Body of pancreas (tissue), 4 donors: ENCODE measurements around the gene SPO11. TPM values are rescaled to one million over a fixed set of nuclear protein-coding genes. Genes with fewer than 3 reads are reported as not detected.

Experiments
- ATAC-seq: fragments of 150-250 bp; one replicate; pipeline ENCODE4 v1.9.1; 2016
- DNase-seq, 4 donors: peaks; one replicate each; pipeline ENCODE4 v3.0.0-alpha.2; 2019
- H3K27ac ChIP-seq, 4 donors: fragments of 200-600 bp; sonication (generic); 1 replicate in 3 of 4; 2 replicates in 1 of 4; pipeline versions ENCODE4 v1.5.1 to v1.6.1; 2016 to 2019; ENCODE audit warnings: mild to moderate bottlenecking in 1 of 4, mixed read lengths in 1 of 4, moderate library complexity in 1 of 4
- H3K27me3 ChIP-seq, 2 donors: fragments of 200-600 bp; sonication (generic); one replicate each; pipeline ENCODE4 v1.6.0; 2016; ENCODE audit warnings: mild to moderate bottlenecking in 1 of 2
- H3K36me3 ChIP-seq, 2 donors: fragments of 200-600 bp; sonication (generic); replicated peaks in 1 of 2; 2 replicates each; pipeline ENCODE4 v1.5.1; 2016; ENCODE audit warnings: low read depth in 2 of 2; ENCODE audit not compliant: insufficient read depth in 1 of 2
- H3K4me1 ChIP-seq: fragments of 200-600 bp; sonication (generic); one replicate; pipeline ENCODE4 v1.6.0; 2016
- H3K4me3 ChIP-seq, 2 donors: fragments of 200-600 bp; sonication (generic); 1 replicate in 1 of 2; 2 replicates in 1 of 2; pipeline ENCODE4 v1.5.1; 2016 to 2019
- H3K9me3 ChIP-seq, 3 donors: fragments of 200-600 bp; sonication (generic); 1 replicate in 2 of 3; 2 replicates in 1 of 3; pipeline ENCODE4 v1.5.1; 2016
- POLR2A ChIP-seq, 3 donors: fragments of 450-650 bp; IDR thresholded peaks; one replicate each; pipeline ENCODE4 v1.6.1; 2016; ENCODE audit warnings: antibody characterized with exemption in 3 of 3, mild to moderate bottlenecking in 2 of 3
- WGBS, 2 donors: methylation state at CpG; one replicate each; pipeline ENCODE4 v1.1.5; 2017; 5-methylcytosine and 5-hydroxymethylcytosine counted together
- intact Hi-C: fragments of 100-400 bp; cut with DNase I; formaldehyde crosslinking; loops from one replicate; pipeline ENCODE4 v1.15.1; 2023
- total RNA-seq, 2 donors: library from RNA; depleted of rRNA; stranded (reverse); fragments of >200 nt; gene quantifications; one replicate each; pipeline ENCODE4 v1.1.0, GENCODE V29; 2016
- TF ChIP-seq, protein P1 (sequence below), 7 experiments: fragments of 450-650 bp in 4 of 7; fragments of 200-600 bp in 3 of 7; sonication (generic) in 3 of 7; IDR thresholded peaks; one replicate each; pipeline ENCODE4 v1.5.1; 2016 to 2019; ENCODE audit warnings: antibody characterized with exemption in 7 of 7

The SPO11 gene
- not detected for total RNA-seq

DNA sequence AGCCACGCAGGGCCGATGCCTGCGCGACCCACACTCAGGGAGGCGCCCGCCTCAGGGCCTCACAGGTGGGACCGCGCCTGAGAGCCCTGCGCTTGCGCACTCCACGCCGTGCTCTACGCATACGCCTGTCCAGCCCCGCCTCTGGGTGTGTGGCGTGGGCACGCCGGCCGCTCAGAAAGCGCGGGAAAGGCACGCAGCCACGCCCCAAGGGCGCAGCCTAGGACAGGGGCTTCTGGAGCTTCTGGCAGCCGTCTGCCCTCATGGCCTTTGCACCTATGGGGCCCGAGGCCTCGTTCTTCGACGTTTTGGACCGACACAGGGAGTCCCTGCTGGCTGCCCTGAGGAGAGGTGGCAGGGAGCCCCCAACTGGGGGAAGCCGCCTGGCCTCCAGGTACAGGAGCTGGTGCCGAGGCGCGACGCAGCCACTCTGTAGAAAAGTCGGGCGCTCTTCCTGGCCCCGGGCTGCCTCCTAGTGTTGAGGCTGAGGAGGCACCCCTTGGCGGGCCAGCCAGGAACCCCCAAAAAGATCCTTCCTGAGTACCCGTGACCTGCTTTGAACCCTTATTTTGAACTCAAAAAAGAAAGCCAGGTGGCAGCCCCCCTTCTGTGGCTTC is at the start of gene SPO11:
TSS of gene SPO11 (plus strand) at position 196 of the 614 bp plus-strand sequence. CDS start at position 261, 65 bp downstream.
- Histone ChIP-seq H3K36me3 (no peaks in the 10 kb centered on the region), H3K4me3 (no peak within 1 kb of the TSS), H3K27ac (no peak within 1 kb of the TSS), H3K9me3 (no peaks in the 10 kb centered on the region), H3K4me1 (no peaks in the 10 kb centered on the region), H3K27me3 (peaks cover 0 to 2% of the 10 kb centered on the region in 2 donors)
- ATAC-seq = no peak
- intact Hi-C loops = no loop called here
- peak in 1 of 4 donors; percentile 36 for DNase-seq
- 20 to 60% methylated on average over 1 to 40 of the region's 40 CpGs for WGBS, 2 donors
- no peak for TF ChIP-seq POLR2A (IDR thresholded peaks at IDR 0.05)
- TF ChIP-seq, protein P1, sequence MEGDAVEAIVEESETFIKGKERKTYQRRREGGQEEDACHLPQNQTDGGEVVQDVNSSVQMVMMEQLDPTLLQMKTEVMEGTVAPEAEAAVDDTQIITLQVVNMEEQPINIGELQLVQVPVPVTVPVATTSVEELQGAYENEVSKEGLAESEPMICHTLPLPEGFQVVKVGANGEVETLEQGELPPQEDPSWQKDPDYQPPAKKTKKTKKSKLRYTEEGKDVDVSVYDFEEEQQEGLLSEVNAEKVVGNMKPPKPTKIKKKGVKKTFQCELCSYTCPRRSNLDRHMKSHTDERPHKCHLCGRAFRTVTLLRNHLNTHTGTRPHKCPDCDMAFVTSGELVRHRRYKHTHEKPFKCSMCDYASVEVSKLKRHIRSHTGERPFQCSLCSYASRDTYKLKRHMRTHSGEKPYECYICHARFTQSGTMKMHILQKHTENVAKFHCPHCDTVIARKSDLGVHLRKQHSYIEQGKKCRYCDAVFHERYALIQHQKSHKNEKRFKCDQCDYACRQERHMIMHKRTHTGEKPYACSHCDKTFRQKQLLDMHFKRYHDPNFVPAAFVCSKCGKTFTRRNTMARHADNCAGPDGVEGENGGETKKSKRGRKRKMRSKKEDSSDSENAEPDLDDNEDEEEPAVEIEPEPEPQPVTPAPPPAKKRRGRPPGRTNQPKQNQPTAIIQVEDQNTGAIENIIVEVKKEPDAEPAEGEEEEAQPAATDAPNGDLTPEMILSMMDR (IDR thresholded peaks at IDR 0.05) = peak in 4 of 7 experiments; percentile 16 to 41 (median 24)

- no peak for ATAC-seq
- H3K36me3 ChIP-seq = no peaks in the 10 kb centered on the region
- 75 to 78% methylated on average over 10 of the region's 10 CpGs for WGBS, 2 donors
- H3K4me1 ChIP-seq = no peaks in the 10 kb centered on the region
- no peak overlapping the region for H3K4me3 ChIP-seq
- H3K27ac ChIP-seq = no peak overlapping the region
- H3K9me3 ChIP-seq = no peaks in the 10 kb centered on the region
- intact Hi-C loops = no loop called here
- DNase-seq = no peak
- H3K27me3 ChIP-seq = peaks cover 0 to 3% of the 10 kb centered on the region in 2 donors
- TF ChIP-seq POLR2A (IDR thresholded peaks at IDR 0.05) = no peak
- TF ChIP-seq, protein P1 (IDR thresholded peaks at IDR 0.05) = no peak
Observed at GRCh38 chr20:57280221-57280620, 49.4 kb upstream of the SPO11 start.

GRCh38 chr20:57281900-57282299 is 47.7 kb upstream of the SPO11 start:
- H3K4me3 ChIP-seq = no peak overlapping the region
- ATAC-seq (no peak), DNase-seq (no peak)
- H3K27me3 ChIP-seq = peaks cover 0 to 3% of the 10 kb centered on the region in 2 donors
- no peaks in the 10 kb centered on the region for H3K9me3 ChIP-seq
- H3K36me3 ChIP-seq = no peaks in the 10 kb centered on the region
- H3K4me1 ChIP-seq = no peaks in the 10 kb centered on the region
- TF ChIP-seq POLR2A (IDR thresholded peaks at IDR 0.05) = no peak
- intact Hi-C loops = no loop called here
- WGBS, 2 donors = 68 to 70% methylated on average over 7 of the region's 7 CpGs
- H3K27ac ChIP-seq = no peak overlapping the region

DNA sequence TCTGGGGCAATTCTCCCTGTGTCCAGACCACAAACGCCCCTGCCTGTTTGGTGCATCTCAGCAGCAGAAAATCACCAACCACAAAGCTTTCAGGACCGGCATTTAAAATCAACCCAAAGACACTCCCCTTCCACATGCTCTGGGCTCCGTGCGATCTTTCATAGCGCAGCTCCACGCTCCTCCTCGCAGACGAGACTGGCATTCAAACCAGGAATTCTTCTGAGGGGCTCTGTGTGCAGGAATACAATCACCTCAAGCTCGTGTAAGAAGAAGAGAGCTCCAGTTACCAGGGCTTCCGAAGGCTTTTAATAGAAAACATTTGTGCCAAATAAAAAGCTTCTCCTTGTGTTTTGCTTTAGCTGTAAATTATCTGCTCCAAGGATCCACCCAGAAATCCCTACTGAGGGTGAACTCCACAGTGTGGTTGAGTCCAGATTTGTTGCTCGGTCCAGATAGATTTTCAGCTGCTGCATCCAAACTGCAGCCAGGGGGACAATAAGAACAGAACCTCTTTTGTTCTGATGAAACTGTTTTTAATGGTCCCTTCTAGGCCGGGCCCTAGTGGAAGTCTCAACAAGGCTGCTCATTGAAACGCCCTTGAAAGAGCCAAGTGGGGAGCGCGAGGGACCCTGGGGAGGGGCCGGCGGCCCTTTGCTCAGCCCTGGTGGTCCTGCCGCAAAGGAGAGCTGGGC is 46.8 kb upstream of the SPO11 start:
- intact Hi-C loops = no loop called here
- no peaks in the 10 kb centered on the region for H3K36me3 ChIP-seq
- DNase-seq (no peak), ATAC-seq (no peak)
- H3K27ac ChIP-seq = no peak overlapping the region
- peaks cover 0 to 3% of the 10 kb centered on the region in 2 donors for H3K27me3 ChIP-seq
- H3K9me3 ChIP-seq = no peaks in the 10 kb centered on the region
- no peak for TF ChIP-seq POLR2A (IDR thresholded peaks at IDR 0.05)
- TF ChIP-seq, protein P1 (IDR thresholded peaks at IDR 0.05) = no peak
- H3K4me3 ChIP-seq = no peak overlapping the region
- no peaks in the 10 kb centered on the region for H3K4me1 ChIP-seq
- WGBS, 2 donors = 32 to 37% methylated on average over 17 to 18 of the region's 18 CpGs

GRCh38 chr20:57283860-57284259 is 45.7 kb upstream of the SPO11 start:
- H3K4me1 ChIP-seq = no peaks in the 10 kb centered on the region

More at GRCh38 chr20:57283860-57284259, 45.7 kb upstream of the SPO11 start:
- no peak for ATAC-seq
- no peaks in the 10 kb centered on the region for H3K36me3 ChIP-seq
- H3K4me3 ChIP-seq = no peak overlapping the region
- no peak for TF ChIP-seq POLR2A (IDR thresholded peaks at IDR 0.05)
- TF ChIP-seq, protein P1 (IDR thresholded peaks at IDR 0.05) = no peak
- intact Hi-C loops = no loop called here
- no peaks in the 10 kb centered on the region for H3K9me3 ChIP-seq
- peaks cover 0 to 3% of the 10 kb centered on the region in 2 donors for H3K27me3 ChIP-seq
- WGBS, 2 donors = 63 to 73% methylated on average over 7 of the region's 7 CpGs
- no peak for DNase-seq
- H3K27ac ChIP-seq = no peak overlapping the region
